Loucy (cell line): ENCODE data around the gene CTNNBIP1.

Experiments
- EZH2phosphoT487 ChIP-seq: fragments of 200-600 bp; IDR thresholded peaks from 2 replicates; pipeline ENCODE4 v1.6.1; 2018; ENCODE audit warnings: antibody characterized with exemption, mild to moderate bottlenecking, moderate library complexity, borderline replicate concordance
- TF ChIP-seq, protein P1 (sequence below): fragments of 200-600 bp; sonication (generic); conservative IDR thresholded peaks from 2 replicates; pipeline ENCODE4 v1.5.1; 2014; ENCODE audit warnings: mild to moderate bottlenecking, antibody characterized with exemption, low read length

DNA sequence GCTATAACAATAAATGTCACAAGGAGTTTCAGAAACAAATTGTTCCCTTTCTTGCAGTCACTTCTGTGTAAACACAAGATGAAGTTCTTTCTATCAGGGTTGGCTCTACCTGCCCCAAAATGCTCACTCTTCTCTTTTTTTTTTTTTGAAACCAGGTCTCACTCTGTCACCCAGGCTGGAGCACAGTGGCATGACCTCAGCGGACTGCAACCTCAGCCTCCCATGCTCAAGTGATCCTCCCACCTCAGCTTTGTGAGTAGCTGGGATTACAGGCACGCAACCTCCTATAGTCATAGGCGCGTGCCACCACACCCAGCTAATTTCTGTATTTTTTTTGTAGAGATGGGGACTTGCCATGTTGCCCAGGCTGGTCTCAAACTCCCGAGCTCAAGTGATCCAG lies 10.5 kb upstream of the CTNNBIP1 start:
- TF ChIP-seq, protein P1, sequence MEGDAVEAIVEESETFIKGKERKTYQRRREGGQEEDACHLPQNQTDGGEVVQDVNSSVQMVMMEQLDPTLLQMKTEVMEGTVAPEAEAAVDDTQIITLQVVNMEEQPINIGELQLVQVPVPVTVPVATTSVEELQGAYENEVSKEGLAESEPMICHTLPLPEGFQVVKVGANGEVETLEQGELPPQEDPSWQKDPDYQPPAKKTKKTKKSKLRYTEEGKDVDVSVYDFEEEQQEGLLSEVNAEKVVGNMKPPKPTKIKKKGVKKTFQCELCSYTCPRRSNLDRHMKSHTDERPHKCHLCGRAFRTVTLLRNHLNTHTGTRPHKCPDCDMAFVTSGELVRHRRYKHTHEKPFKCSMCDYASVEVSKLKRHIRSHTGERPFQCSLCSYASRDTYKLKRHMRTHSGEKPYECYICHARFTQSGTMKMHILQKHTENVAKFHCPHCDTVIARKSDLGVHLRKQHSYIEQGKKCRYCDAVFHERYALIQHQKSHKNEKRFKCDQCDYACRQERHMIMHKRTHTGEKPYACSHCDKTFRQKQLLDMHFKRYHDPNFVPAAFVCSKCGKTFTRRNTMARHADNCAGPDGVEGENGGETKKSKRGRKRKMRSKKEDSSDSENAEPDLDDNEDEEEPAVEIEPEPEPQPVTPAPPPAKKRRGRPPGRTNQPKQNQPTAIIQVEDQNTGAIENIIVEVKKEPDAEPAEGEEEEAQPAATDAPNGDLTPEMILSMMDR: no peak
- no peak for TF ChIP-seq EZH2phosphoT487
